Fibroblast of lung (primary cell): ENCODE data around the gene C1QL3. TPM values are rescaled to one million over a fixed set of nuclear protein-coding genes. Genes with fewer than 3 reads are reported as not detected.

Experiments used
- DNase-seq, 2 donors: peaks; one replicate each; pipeline versions ENCODE4 v3.0.0 to v3.0.0-alpha.2; 2010; ENCODE audit warnings: low read depth in 2 of 2
- H2AFZ ChIP-seq: 2 replicates; pipeline ENCODE4 v1.5.1; 2012; ENCODE audit warnings: low read length, control low read depth, inconsistent platforms
- H3K27ac ChIP-seq: 2 replicates; pipeline ENCODE4 v1.5.1; 2011; ENCODE audit warnings: low read length, control low read depth; ENCODE audit not compliant: insufficient read depth
- H3K27me3 ChIP-seq: 2 replicates; pipeline ENCODE4 v1.5.1; 2011; ENCODE audit warnings: mild to moderate bottlenecking, low read length; ENCODE audit not compliant: control insufficient read depth, insufficient read depth
- H3K36me3 ChIP-seq: 2 replicates; pipeline ENCODE4 v1.5.1; 2011; ENCODE audit warnings: low read length; ENCODE audit not compliant: control insufficient read depth, insufficient read depth
- H3K4me1 ChIP-seq: 2 replicates; pipeline ENCODE4 v1.5.1; 2011; ENCODE audit warnings: low read length; ENCODE audit not compliant: control insufficient read depth, insufficient read depth; ENCODE audit errors: extremely low read depth
- H3K4me2 ChIP-seq: 2 replicates; pipeline ENCODE4 v1.5.1; 2011; ENCODE audit warnings: low read length, control low read depth; ENCODE audit not compliant: insufficient read depth; ENCODE audit errors: extremely low read depth
- H3K4me3 ChIP-seq, 4 experiments: fragments of 200-600 bp in 1 of 4; sonication (generic) in 1 of 4; replicated peaks in 1 of 4; 2 replicates each; pipeline ENCODE4 v1.5.1; 2011 to 2016; ENCODE audit warnings: low read length in 4 of 4, low read depth in 3 of 4, mild to moderate bottlenecking in 3 of 4, control low read depth in 2 of 4, inconsistent platforms in 1 of 4, mixed read lengths in 1 of 4; ENCODE audit not compliant: insufficient read depth in 1 of 4; ENCODE audit errors: control extremely low read depth in 1 of 4
- H3K79me2 ChIP-seq: 2 replicates; pipeline ENCODE4 v1.5.1; 2012; ENCODE audit warnings: mild to moderate bottlenecking, low read length, inconsistent platforms; ENCODE audit not compliant: control insufficient read depth, insufficient read depth
- H3K9ac ChIP-seq: 2 replicates; pipeline ENCODE4 v1.5.1; 2011; ENCODE audit warnings: mild to moderate bottlenecking, low read length, control low read depth; ENCODE audit not compliant: insufficient read depth
- H3K9me3 ChIP-seq: 2 replicates; pipeline ENCODE4 v1.5.1; 2012; ENCODE audit warnings: low read depth, low read length; ENCODE audit not compliant: control insufficient read depth, insufficient read depth
- H4K20me1 ChIP-seq: 2 replicates; pipeline ENCODE4 v1.5.1; 2011; ENCODE audit warnings: low read length; ENCODE audit not compliant: control insufficient read depth, insufficient read depth; ENCODE audit errors: extremely low read depth
- EZH2 ChIP-seq: IDR thresholded peaks from 2 replicates; pipeline ENCODE4 v1.5.1; 2012; ENCODE audit warnings: low read length, control low read depth, mild to moderate bottlenecking; ENCODE audit errors: missing control alignments
- polyA plus RNA-seq, 2 donors: library from polyadenylated mRNA; depleted of rRNA in 1 of 2; stranded (reverse) in 1 of 2; unstranded in 1 of 2; fragments of >200 nt; gene quantifications; 2 replicates each; pipeline ENCODE4 v1.2.1, GENCODE V29; 2011 to 2012; ENCODE audit warnings: missing spikeins in 1 of 2
- total RNA-seq: library from RNA; depleted of rRNA; stranded (reverse); fragments of >200 nt; gene quantifications from 2 replicates; pipeline ENCODE4 v1.2.1, GENCODE V29; 2014
- TF ChIP-seq, protein P1 (sequence below), 2 donors: IDR thresholded peaks in 1 of 2; conservative IDR thresholded peaks in 1 of 2; 1 replicate in 1 of 2; 2 replicates in 1 of 2; pipeline ENCODE4 v1.5.1; 2011 to 2012; ENCODE audit warnings: low read length in 2 of 2, control low read depth in 1 of 2, inconsistent platforms in 1 of 2, low read depth in 1 of 2, mild to moderate bottlenecking in 1 of 2

C1QL3 gene
- total and polyA plus RNA-seq, 2 donors (not counting 1 experiment from before 2014, with no cell fraction given), result 0.17 TPM; not detected in 1

DNA sequence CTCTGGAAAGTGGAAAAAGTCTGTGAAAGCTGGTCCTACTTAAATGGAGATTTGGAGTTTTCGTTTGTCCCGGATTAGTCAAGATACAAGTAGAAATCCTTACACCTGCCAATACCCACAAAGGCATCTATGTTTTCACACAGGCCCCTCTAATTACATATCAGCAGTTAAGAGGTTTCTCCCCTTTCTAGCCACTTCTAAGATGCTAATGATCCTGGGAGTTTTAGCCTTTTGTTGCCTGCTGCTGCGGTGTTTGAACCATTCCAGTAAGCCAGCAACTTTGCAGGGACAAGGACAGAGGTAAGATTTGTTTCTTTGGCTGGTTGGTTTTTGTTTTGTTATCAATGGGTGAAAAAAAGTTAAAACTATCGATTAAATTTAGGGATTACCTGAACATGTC is 5.8 kb upstream of the C1QL3 start:
- DNase-seq, result no peak
- Histone ChIP-seq H3K27ac (no peak overlapping the region), H3K27me3 (peaks cover 16% of the 10 kb centered on the region), H4K20me1 (no peaks in the 10 kb centered on the region), H3K9me3 (no peaks in the 10 kb centered on the region), H2AFZ (no peak overlapping the region), H3K79me2 (no peaks in the 10 kb centered on the region), H3K36me3 (no peaks in the 10 kb centered on the region), H3K9ac (no peak overlapping the region), H3K4me1 (no peaks in the 10 kb centered on the region), H3K4me3 (no peak overlapping the region), H3K4me2 (no peak overlapping the region)
- TF ChIP-seq EZH2, result no peak
- TF ChIP-seq, protein P1, sequence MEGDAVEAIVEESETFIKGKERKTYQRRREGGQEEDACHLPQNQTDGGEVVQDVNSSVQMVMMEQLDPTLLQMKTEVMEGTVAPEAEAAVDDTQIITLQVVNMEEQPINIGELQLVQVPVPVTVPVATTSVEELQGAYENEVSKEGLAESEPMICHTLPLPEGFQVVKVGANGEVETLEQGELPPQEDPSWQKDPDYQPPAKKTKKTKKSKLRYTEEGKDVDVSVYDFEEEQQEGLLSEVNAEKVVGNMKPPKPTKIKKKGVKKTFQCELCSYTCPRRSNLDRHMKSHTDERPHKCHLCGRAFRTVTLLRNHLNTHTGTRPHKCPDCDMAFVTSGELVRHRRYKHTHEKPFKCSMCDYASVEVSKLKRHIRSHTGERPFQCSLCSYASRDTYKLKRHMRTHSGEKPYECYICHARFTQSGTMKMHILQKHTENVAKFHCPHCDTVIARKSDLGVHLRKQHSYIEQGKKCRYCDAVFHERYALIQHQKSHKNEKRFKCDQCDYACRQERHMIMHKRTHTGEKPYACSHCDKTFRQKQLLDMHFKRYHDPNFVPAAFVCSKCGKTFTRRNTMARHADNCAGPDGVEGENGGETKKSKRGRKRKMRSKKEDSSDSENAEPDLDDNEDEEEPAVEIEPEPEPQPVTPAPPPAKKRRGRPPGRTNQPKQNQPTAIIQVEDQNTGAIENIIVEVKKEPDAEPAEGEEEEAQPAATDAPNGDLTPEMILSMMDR (conservative IDR thresholded peaks at IDR 0.05 in 1 of 2, IDR thresholded peaks at IDR 0.05 in 1 of 2; ENCODE audit: low read depth in 1 of 2, low read length in 2 of 2), result no peak

DNA sequence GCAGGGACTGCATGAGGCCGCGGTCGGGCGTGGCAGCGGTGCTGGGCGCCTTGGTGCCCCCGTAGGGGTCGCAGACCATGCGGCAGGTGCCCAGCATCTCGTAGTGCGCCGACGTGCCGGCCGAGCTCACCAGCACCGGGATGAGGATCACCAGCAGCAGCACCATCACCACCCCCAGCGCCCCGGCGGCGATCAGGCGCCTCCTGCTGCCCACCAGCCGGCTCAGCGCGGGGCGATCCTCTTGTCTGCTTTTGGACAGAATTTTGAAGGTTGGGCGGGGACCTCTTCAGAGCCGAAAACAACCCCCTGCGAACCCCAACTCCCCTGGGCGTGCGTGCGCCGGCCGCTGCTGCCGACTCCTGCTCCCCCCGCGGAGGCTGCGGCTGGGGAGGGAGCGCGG is 779 bp downstream of the C1QL3 start:
- H4K20me1 ChIP-seq, result no peaks in the 10 kb centered on the region
- H3K4me3 ChIP-seq, result peak overlapping the region; percentile 12 to 47 (median 28)
- H3K9ac ChIP-seq, result no peak overlapping the region
- peak; percentile 79 for TF ChIP-seq EZH2
- TF ChIP-seq, protein P1 (conservative IDR thresholded peaks at IDR 0.05 in 1 of 2, IDR thresholded peaks at IDR 0.05 in 1 of 2; ENCODE audit: low read depth in 1 of 2, low read length in 2 of 2), result peak; percentile 28 to 37
- no peaks in the 10 kb centered on the region for H3K9me3 ChIP-seq
- H3K27ac ChIP-seq, result no peak overlapping the region
- no peaks in the 10 kb centered on the region for H3K79me2 ChIP-seq
- peak; percentile 9 to 14 for DNase-seq
- H3K4me1 ChIP-seq, result no peaks in the 10 kb centered on the region
- no peaks in the 10 kb centered on the region for H3K36me3 ChIP-seq
- peaks cover 41% of the 10 kb centered on the region for H3K27me3 ChIP-seq
- no peak overlapping the region for H2AFZ ChIP-seq
- peak overlapping the region; percentile 51 for H3K4me2 ChIP-seq

DNA sequence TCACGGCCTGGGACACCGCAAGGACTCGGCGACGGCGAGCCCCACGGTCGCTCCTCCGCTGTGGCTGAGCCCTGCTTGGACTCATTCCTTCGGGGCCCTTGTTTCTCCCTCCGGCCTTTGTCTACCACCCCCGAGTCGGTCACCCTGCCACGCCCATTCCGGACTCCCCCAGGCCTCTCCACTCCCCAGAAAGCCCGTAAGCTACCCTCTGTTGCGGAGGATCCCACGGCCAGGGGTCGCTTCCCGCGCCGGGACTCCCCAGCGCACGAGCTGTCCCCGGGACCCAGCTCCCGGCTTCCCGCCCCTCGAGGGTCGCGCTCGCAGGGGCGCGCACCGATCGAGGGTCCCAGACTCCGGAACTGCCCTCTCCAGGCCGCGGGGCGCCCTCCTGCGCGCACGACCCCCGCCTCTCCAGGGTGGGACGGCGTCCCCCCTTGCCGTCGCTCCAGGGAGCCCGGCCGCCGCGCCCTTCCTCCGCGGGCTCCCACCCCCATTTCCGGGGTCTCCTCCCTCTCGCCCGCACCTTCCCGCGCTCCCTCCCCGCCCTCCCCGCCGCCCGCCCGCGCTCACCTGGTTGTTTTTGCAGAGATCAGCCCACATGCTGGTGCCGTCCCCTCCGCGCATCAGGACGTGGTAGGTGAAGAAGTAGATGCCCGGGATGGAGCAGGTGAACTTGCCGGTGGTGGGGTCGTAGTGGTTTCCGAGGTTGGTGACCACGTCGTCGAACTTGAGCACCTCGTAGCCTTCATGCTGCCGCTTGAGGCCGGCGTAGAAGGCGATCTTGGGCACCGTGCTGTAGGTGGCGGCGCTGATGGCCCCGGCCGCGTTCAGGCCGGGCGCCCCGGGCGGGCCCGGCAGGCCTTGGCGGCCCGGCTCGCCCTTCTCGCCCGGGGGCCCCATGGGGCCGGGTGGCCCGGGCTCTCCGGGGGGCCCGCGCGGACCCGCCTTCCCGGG is 1.5 kb downstream of the C1QL3 start:
- Histone ChIP-seq H3K27ac (no peak overlapping the region), H3K36me3 (no peaks in the 10 kb centered on the region), H3K9ac (no peak overlapping the region), H2AFZ (no peak overlapping the region), H3K9me3 (no peaks in the 10 kb centered on the region), H3K4me1 (no peaks in the 10 kb centered on the region), H3K4me2 (no peak overlapping the region), H3K79me2 (no peaks in the 10 kb centered on the region), H3K4me3 (peak overlapping the region in 2 of 4 experiments; percentile 33 to 47), H4K20me1 (no peaks in the 10 kb centered on the region), H3K27me3 (peaks cover 41% of the 10 kb centered on the region)
- peak; percentile 69 for TF ChIP-seq EZH2
- TF ChIP-seq, protein P1 (conservative IDR thresholded peaks at IDR 0.05 in 1 of 2, IDR thresholded peaks at IDR 0.05 in 1 of 2; ENCODE audit: low read depth in 1 of 2, low read length in 2 of 2), result no peak
- no peak for DNase-seq
